HG03565 (cell line): Measurements from ENCODE around the gene COMT.

Experiments
- ATAC-seq: cut with Tn5 transposase; IDR thresholded peaks from one replicate; pipeline ENCODE4 v1.9.1; 2021; ENCODE audit warnings: mild to moderate bottlenecking, moderate library complexity; ENCODE audit not compliant: unreplicated experiment

Gene COMT

GRCh38 chr22:19955241-19956128 lies 13.9 kb downstream of the COMT start:
- ATAC-seq, result no peak

- no peak for ATAC-seq
Observed at GRCh38 chr22:19957445-19957844, 15.9 kb downstream of the COMT start.

GRCh38 chr22:19958083-19959042 lies 16.8 kb downstream of the COMT start:
- ATAC-seq, result no peak

GRCh38 chr22:19959043-19959586 lies 17.5 kb downstream of the COMT start:
- ATAC-seq, result no peak

- no peak for ATAC-seq
Observed at GRCh38 chr22:19959587-19960490, 18.3 kb downstream of the COMT start.

- ATAC-seq, result no peak
Observed at GRCh38 chr22:19960491-19961200, 19.1 kb downstream of the COMT start.

- no peak for ATAC-seq
Observed at GRCh38 chr22:19961201-19961580, 19.6 kb downstream of the COMT start.

GRCh38 chr22:19961868-19962245 lies 20.3 kb downstream of the COMT start:
- ATAC-seq, result no peak

- ATAC-seq, result no peak
Observed at GRCh38 chr22:19962246-19962908, 20.8 kb downstream of the COMT start.

- ATAC-seq, result no peak
Observed at GRCh38 chr22:19962909-19963806, 21.6 kb downstream of the COMT start.

GRCh38 chr22:19963863-19964642 lies 22.5 kb downstream of the COMT start:
- ATAC-seq, result no peak

- no peak for ATAC-seq
Observed at GRCh38 chr22:19964701-19965386, 23.3 kb downstream of the COMT start.

- ATAC-seq, result no peak
Observed at GRCh38 chr22:19965771-19966709, 24.5 kb downstream of the COMT start.

GRCh38 chr22:19966908-19967750 lies 25.6 kb downstream of the COMT start:
- ATAC-seq, result no peak
